SK-N-SH (cell line): ENCODE measurements around the gene RRM2.

Experiments
- EP300 ChIP-seq, 2 experiments: IDR thresholded peaks; 2 replicates each; pipeline versions ENCODE4 v1.4.0 to v1.6.1; 2012; ENCODE audit warnings: borderline replicate concordance in 1 of 2, low read depth in 1 of 2, low read length in 1 of 2
- EZH2phosphoT487 ChIP-seq: fragments of 200-600 bp; sonication (generic); IDR thresholded peaks from 2 replicates; pipeline ENCODE4 v1.6.1; 2017; ENCODE audit warnings: low read depth, mixed run types, mild to moderate bottlenecking, antibody characterized with exemption, moderate library complexity, borderline replicate concordance
- MXI1 ChIP-seq: IDR thresholded peaks from 2 replicates; pipeline ENCODE4 v1.6.1; 2012; ENCODE audit warnings: mild to moderate bottlenecking, low read depth, low read length, improper control_type of control experiment
- POLR2AphosphoS5 ChIP-seq: IDR thresholded peaks from 2 replicates; pipeline ENCODE4 v1.6.1; 2012; ENCODE audit warnings: low read depth, low read length
- RAD21 ChIP-seq: IDR thresholded peaks from 2 replicates; pipeline ENCODE4 v1.6.1; 2012; ENCODE audit warnings: mild to moderate bottlenecking, low read length
- SMC3 ChIP-seq: IDR thresholded peaks from 2 replicates; pipeline ENCODE4 v1.6.1; 2012; ENCODE audit warnings: low read depth, low read length, improper control_type of control experiment
- TAF1 ChIP-seq: IDR thresholded peaks from 2 replicates; pipeline ENCODE4 v1.6.1; 2012; ENCODE audit warnings: low read depth, mild to moderate bottlenecking, low read length, moderate library complexity, borderline replicate concordance
- TF ChIP-seq, protein P1 (sequence below): fragments of 150-350 bp; IDR thresholded peaks from 2 replicates; pipeline ENCODE4 v1.6.1; 2017; ENCODE audit warnings: antibody characterized with exemption, low read length, low read depth, borderline replicate concordance
- TF ChIP-seq, protein P2 (sequence below): fragments of 200-600 bp; sonication (generic); IDR thresholded peaks from 2 replicates; pipeline ENCODE4 v1.6.1; 2017; ENCODE audit warnings: antibody characterized with exemption, mild to moderate bottlenecking, moderate library complexity
- TF ChIP-seq, protein P3 (sequence below): IDR thresholded peaks from 2 replicates; pipeline ENCODE4 v1.4.0; 2012; ENCODE audit warnings: low read depth

DNA sequence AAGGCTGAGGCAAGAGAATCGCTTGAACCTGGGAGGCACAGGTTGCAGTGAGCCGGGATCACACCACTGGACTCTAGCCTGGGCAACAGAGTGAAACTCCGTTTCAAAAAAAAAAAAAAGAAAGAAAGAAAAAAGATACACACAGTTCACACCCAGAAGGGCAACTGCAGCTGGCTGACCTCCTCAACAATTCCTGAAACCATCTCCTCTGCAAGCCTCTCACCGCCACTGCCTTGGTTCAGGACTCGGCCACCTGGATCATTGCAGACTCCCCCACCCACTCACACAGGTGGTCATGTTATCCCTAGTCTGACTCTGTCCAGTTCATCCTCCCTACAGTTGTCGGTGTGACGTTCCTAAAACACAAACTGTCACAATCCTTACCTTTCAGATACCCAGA is 44.5 kb upstream of the RRM2 start:
- TF ChIP-seq, protein P1, sequence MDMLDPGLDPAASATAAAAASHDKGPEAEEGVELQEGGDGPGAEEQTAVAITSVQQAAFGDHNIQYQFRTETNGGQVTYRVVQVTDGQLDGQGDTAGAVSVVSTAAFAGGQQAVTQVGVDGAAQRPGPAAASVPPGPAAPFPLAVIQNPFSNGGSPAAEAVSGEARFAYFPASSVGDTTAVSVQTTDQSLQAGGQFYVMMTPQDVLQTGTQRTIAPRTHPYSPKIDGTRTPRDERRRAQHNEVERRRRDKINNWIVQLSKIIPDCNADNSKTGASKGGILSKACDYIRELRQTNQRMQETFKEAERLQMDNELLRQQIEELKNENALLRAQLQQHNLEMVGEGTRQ = no peak
- TF ChIP-seq, protein P2, sequence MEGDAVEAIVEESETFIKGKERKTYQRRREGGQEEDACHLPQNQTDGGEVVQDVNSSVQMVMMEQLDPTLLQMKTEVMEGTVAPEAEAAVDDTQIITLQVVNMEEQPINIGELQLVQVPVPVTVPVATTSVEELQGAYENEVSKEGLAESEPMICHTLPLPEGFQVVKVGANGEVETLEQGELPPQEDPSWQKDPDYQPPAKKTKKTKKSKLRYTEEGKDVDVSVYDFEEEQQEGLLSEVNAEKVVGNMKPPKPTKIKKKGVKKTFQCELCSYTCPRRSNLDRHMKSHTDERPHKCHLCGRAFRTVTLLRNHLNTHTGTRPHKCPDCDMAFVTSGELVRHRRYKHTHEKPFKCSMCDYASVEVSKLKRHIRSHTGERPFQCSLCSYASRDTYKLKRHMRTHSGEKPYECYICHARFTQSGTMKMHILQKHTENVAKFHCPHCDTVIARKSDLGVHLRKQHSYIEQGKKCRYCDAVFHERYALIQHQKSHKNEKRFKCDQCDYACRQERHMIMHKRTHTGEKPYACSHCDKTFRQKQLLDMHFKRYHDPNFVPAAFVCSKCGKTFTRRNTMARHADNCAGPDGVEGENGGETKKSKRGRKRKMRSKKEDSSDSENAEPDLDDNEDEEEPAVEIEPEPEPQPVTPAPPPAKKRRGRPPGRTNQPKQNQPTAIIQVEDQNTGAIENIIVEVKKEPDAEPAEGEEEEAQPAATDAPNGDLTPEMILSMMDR = no peak
- TF ChIP-seq SMC3 (no peak), RAD21 (no peak), POLR2AphosphoS5 (no peak), TAF1 (no peak), EZH2phosphoT487 (no peak), MXI1 (no peak), EP300 (IDR thresholded peaks at IDR 0.05; ENCODE audit: borderline replicate concordance in 1 of 2, low read depth in 1 of 2, low read length in 1 of 2) (no peak)
- TF ChIP-seq, protein P3, sequence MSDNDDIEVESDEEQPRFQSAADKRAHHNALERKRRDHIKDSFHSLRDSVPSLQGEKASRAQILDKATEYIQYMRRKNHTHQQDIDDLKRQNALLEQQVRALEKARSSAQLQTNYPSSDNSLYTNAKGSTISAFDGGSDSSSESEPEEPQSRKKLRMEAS = no peak
